H1 (cell line): ENCODE measurements around the gene TREM1. TPM values are rescaled to one million over a fixed set of nuclear protein-coding genes. Genes with fewer than 3 reads are reported as not detected.

Experiments
- CTCF ChIA-PET: fragments of 300-600 bp; sonication (Branson Sonifier 250); formaldehyde crosslinking; loops from one replicate; lab custom pipeline; 2021; ENCODE audit not compliant: partially characterized antibody; lab: Charles Lee
- POLR2A ChIA-PET: fragments of 300-600 bp; sonication (Branson Sonifier 250); formaldehyde crosslinking; loops from one replicate; lab custom pipeline; 2021; ENCODE audit warnings: inconsistent platforms; ENCODE audit not compliant: partially characterized antibody; lab: Charles Lee
- DNase-seq, 2 experiments: peaks; one replicate each; pipeline versions ENCODE4 v3.0.0 to v3.0.0-alpha.2; 2010 to 2022; ENCODE audit warnings: low spot score in 2 of 2, low read depth in 1 of 2, mixed read lengths in 1 of 2
- FAIRE-seq: peaks from 2 replicates; lab custom pipeline; 2011; peaks lifted over from hg19 to GRCh38; lab: Jason Lieb, UNC
- H2AFZ ChIP-seq: 2 replicates; pipeline ENCODE4 v1.8.1; 2012; ENCODE audit warnings: low read length, inconsistent platforms
- H2AK5ac ChIP-seq: 2 replicates; pipeline ENCODE4 v1.6.1; 2013; ENCODE audit warnings: low read depth, low read length
- H2BK120ac ChIP-seq: replicated peaks from 2 replicates; pipeline ENCODE3; 2013; ENCODE audit warnings: low read depth, low read length, inconsistent platforms
- H2BK12ac ChIP-seq: 2 replicates; pipeline ENCODE4 v1.6.1; 2013; ENCODE audit warnings: low read depth, low read length
- H2BK15ac ChIP-seq: 2 replicates; pipeline ENCODE4 v1.6.1; 2013; ENCODE audit warnings: low read length
- H2BK20ac ChIP-seq: 2 replicates; pipeline ENCODE4 v1.6.1; 2013; ENCODE audit warnings: low read length
- H2BK5ac ChIP-seq: 2 replicates; pipeline ENCODE4 v1.6.1; 2013; ENCODE audit warnings: low read depth, low read length
- H3K14ac ChIP-seq: 2 replicates; pipeline ENCODE4 v1.6.1; 2013; ENCODE audit warnings: inconsistent platforms; ENCODE audit not compliant: insufficient read length
- H3K18ac ChIP-seq: 2 replicates; pipeline ENCODE4 v1.6.1; 2013; ENCODE audit warnings: low read length; ENCODE audit errors: extremely low read depth
- H3K23ac ChIP-seq: 2 replicates; pipeline ENCODE4 v1.6.1; 2013; ENCODE audit warnings: inconsistent platforms; ENCODE audit not compliant: insufficient read length
- H3K23me2 ChIP-seq: 2 replicates; pipeline ENCODE4 v1.6.1; 2013; ENCODE audit warnings: low read depth, low read length
- H3K27ac ChIP-seq: 2 replicates; pipeline ENCODE4 v1.6.1; 2011; ENCODE audit warnings: low read depth, low read length, inconsistent platforms
- H3K27me3 ChIP-seq, 4 experiments: replicated peaks in 1 of 4; 1 replicate in 1 of 4; 2 replicates in 3 of 4; pipeline versions ENCODE4 v1.6.1 to v1.8.1; 2011 to 2013; ENCODE audit warnings: low read length in 3 of 4, mild to moderate bottlenecking in 3 of 4, inconsistent platforms in 2 of 4, mixed read lengths in 2 of 4, moderate library complexity in 1 of 4; ENCODE audit not compliant: control insufficient read depth in 3 of 4, insufficient read depth in 3 of 4; ENCODE audit errors: extremely low read depth in 1 of 4
- H3K36me3 ChIP-seq, 4 experiments: 2 replicates each; pipeline versions ENCODE4 v1.6.1 to v1.8.1; 2011 to 2013; ENCODE audit warnings: mild to moderate bottlenecking in 4 of 4, low read length in 3 of 4, moderate library complexity in 2 of 4, control low read depth in 1 of 4, inconsistent platforms in 1 of 4; ENCODE audit not compliant: insufficient read depth in 4 of 4, control insufficient read depth in 2 of 4
- H3K4ac ChIP-seq: replicated peaks from 2 replicates; pipeline ENCODE3; 2013; ENCODE audit warnings: low read length, low read depth, mixed read lengths, inconsistent platforms; ENCODE audit not compliant: insufficient read length
- H3K4me1 ChIP-seq, 4 experiments: replicated peaks in 1 of 4; 1 replicate in 1 of 4; 2 replicates in 3 of 4; pipeline versions ENCODE4 v1.6.1 to v1.8.1; 2011 to 2013; ENCODE audit warnings: low read length in 3 of 4, inconsistent platforms in 2 of 4, mixed read lengths in 1 of 4; ENCODE audit not compliant: insufficient read depth in 4 of 4, control insufficient read depth in 3 of 4
- H3K4me2 ChIP-seq, 2 experiments: 2 replicates each; pipeline versions ENCODE4 v1.6.1 to v1.8.1; 2011 to 2013; ENCODE audit warnings: low read depth in 2 of 2, low read length in 2 of 2, control low read depth in 1 of 2, inconsistent platforms in 1 of 2, mild to moderate bottlenecking in 1 of 2; ENCODE audit not compliant: insufficient read depth in 1 of 2
- H3K4me3 ChIP-seq, 4 experiments: fragments of 200-600, 300-600 bp in 1 of 4; sonication (generic), shearing (Covaris generic), sonication (Bioruptor Twin) in 1 of 4; 2 replicates each; pipeline versions ENCODE4 v1.5.1 to v1.8.1; 2011 to 2016; ENCODE audit warnings: low read length in 4 of 4, low read depth in 3 of 4, control low read depth in 2 of 4, inconsistent platforms in 2 of 4, mild to moderate bottlenecking in 2 of 4, mixed read lengths in 1 of 4, moderate library complexity in 1 of 4; ENCODE audit not compliant: insufficient read depth in 2 of 4; ENCODE audit errors: extremely low read depth in 1 of 4
- H3K56ac ChIP-seq: replicated peaks from 2 replicates; pipeline ENCODE3; 2013; ENCODE audit warnings: low read depth, mild to moderate bottlenecking, mixed read lengths, low read length, inconsistent platforms; ENCODE audit not compliant: insufficient read length
- H3K79me1 ChIP-seq: 2 replicates; pipeline ENCODE4 v1.6.1; 2013; ENCODE audit warnings: low read depth, low read length, control low read depth
- H3K79me2 ChIP-seq, 2 experiments: 2 replicates each; pipeline versions ENCODE4 v1.6.1 to v1.8.1; 2012 to 2013; ENCODE audit warnings: low read length in 2 of 2, mild to moderate bottlenecking in 2 of 2, inconsistent platforms in 1 of 2; ENCODE audit not compliant: insufficient read depth in 2 of 2, control insufficient read depth in 1 of 2
- H3K9ac ChIP-seq, 4 experiments: replicated peaks in 1 of 4; 1 replicate in 1 of 4; 2 replicates in 3 of 4; pipeline versions ENCODE4 v1.6.1 to v1.8.1; 2011 to 2013; ENCODE audit warnings: low read depth in 3 of 4, low read length in 3 of 4, control low read depth in 2 of 4, mild to moderate bottlenecking in 2 of 4, moderate library complexity in 2 of 4, inconsistent platforms in 1 of 4; ENCODE audit errors: extremely low read depth in 1 of 4
- H3K9me3 ChIP-seq, 2 experiments: 2 replicates each; pipeline versions ENCODE4 v1.6.1 to v1.8.1; 2012 to 2013; ENCODE audit warnings: mild to moderate bottlenecking in 2 of 2, moderate library complexity in 2 of 2, control low read depth in 1 of 2, inconsistent platforms in 1 of 2, low read depth in 1 of 2, low read length in 1 of 2, mixed read lengths in 1 of 2; ENCODE audit not compliant: insufficient read depth in 2 of 2
- H4K20me1 ChIP-seq, 2 experiments: replicated peaks in 1 of 2; 2 replicates each; pipeline versions ENCODE3 to v1.8.1; 2011 to 2013; ENCODE audit warnings: inconsistent platforms in 2 of 2, low read length in 2 of 2, mild to moderate bottlenecking in 1 of 2; ENCODE audit not compliant: insufficient read depth in 2 of 2, control insufficient read depth in 1 of 2
- H4K5ac ChIP-seq: 2 replicates; pipeline ENCODE4 v1.6.1; 2013; ENCODE audit warnings: low read length, low read depth, mixed read lengths, inconsistent platforms; ENCODE audit not compliant: insufficient read length
- H4K8ac ChIP-seq: 2 replicates; pipeline ENCODE4 v1.8.0; 2013; ENCODE audit warnings: mild to moderate bottlenecking, moderate library complexity, low read length, inconsistent platforms; ENCODE audit not compliant: insufficient read depth; ENCODE audit errors: extremely low read depth
- H4K91ac ChIP-seq: replicated peaks from 2 replicates; pipeline ENCODE3; 2013; ENCODE audit warnings: low read length, mixed read lengths, inconsistent platforms; ENCODE audit not compliant: insufficient read length
- ATF2 ChIP-seq: IDR thresholded peaks from 2 replicates; pipeline ENCODE4 v1.6.1; 2012; ENCODE audit warnings: low read length, inconsistent platforms
- BACH1 ChIP-seq: IDR thresholded peaks from 2 replicates; pipeline ENCODE4 v1.6.1; 2012; ENCODE audit warnings: low read length, improper control_type of control experiment
- BRCA1 ChIP-seq: IDR thresholded peaks from 2 replicates; pipeline ENCODE4 v1.6.1; 2012; ENCODE audit warnings: low read depth, low read length, improper control_type of control experiment
- EP300 ChIP-seq, 2 experiments: IDR thresholded peaks; 1 replicate in 1 of 2; 2 replicates in 1 of 2; pipeline ENCODE4 v1.6.1; 2011 to 2012; ENCODE audit warnings: low read depth in 2 of 2, low read length in 2 of 2, mild to moderate bottlenecking in 2 of 2, borderline replicate concordance in 1 of 2, inconsistent platforms in 1 of 2, moderate library complexity in 1 of 2
- EZH2 ChIP-seq: fragments of 200-600 bp; sonication (generic); IDR thresholded peaks from 2 replicates; pipeline ENCODE4 v1.7.1; 2012; ENCODE audit warnings: low read depth, mild to moderate bottlenecking, moderate library complexity, low read length, inconsistent platforms; ENCODE audit not compliant: severe bottlenecking
- FOSL1 ChIP-seq: IDR thresholded peaks from 2 replicates; pipeline ENCODE4 v1.6.1; 2011; ENCODE audit warnings: mild to moderate bottlenecking, low read depth, low read length, moderate library complexity; ENCODE audit not compliant: insufficient read depth
- JUN ChIP-seq: IDR thresholded peaks from 2 replicates; pipeline ENCODE4 v1.6.1; 2011; ENCODE audit warnings: low read depth, mild to moderate bottlenecking, improper control_type of control experiment, low read length
- KDM1A ChIP-seq: fragments of 200-600, 300-600 bp; sonication (generic); IDR thresholded peaks from 2 replicates; pipeline ENCODE4 v1.7.1; 2016; ENCODE audit warnings: mild to moderate bottlenecking, low read length, borderline replicate concordance
- POU5F1 ChIP-seq: IDR thresholded peaks from 2 replicates; pipeline ENCODE4 v1.6.1; 2011; ENCODE audit warnings: low read depth, mild to moderate bottlenecking, low read length, moderate library complexity
- RAD21 ChIP-seq, 2 experiments: IDR thresholded peaks in 1 of 2; conservative IDR thresholded peaks in 1 of 2; 2 replicates each; pipeline ENCODE4 v1.6.1; 2011; ENCODE audit warnings: low read depth in 2 of 2, low read length in 2 of 2, improper control_type of control experiment in 1 of 2, inconsistent platforms in 1 of 2, mild to moderate bottlenecking in 1 of 2, moderate library complexity in 1 of 2
- SIN3A ChIP-seq, 2 experiments: IDR thresholded peaks in 1 of 2; conservative IDR thresholded peaks in 1 of 2; 2 replicates each; pipeline ENCODE4 v1.6.1; 2011 to 2012; ENCODE audit warnings: low read length in 2 of 2, improper control_type of control experiment in 1 of 2, low read depth in 1 of 2, mild to moderate bottlenecking in 1 of 2
- SIRT6 ChIP-seq: IDR thresholded peaks from one replicate; pipeline ENCODE4 v1.7.1; 2012; ENCODE audit warnings: low read length, inconsistent platforms
- TAF7 ChIP-seq: optimal IDR thresholded peaks from 2 replicates; pipeline ENCODE3; 2011; ENCODE audit warnings: low read depth, mild to moderate bottlenecking, inconsistent platforms, low read length, moderate library complexity, borderline replicate concordance
- polyA plus RNA-seq, 7 experiments: library from polyadenylated mRNA; depleted of rRNA in 3 of 7; stranded (reverse) in 5 of 7; unstranded in 2 of 7; fragments of >200 nt in 5 of 7; fragments of 200-250 nt in 2 of 7; gene quantifications; 1 replicate in 5 of 7; 2 replicates in 1 of 7; 4 replicates in 1 of 7; pipeline versions ENCODE4 v1.2.1 to v1.2.3, GENCODE V29; 2011 to 2013; ENCODE audit warnings: missing spikeins in 2 of 7, mixed read lengths in 2 of 7
- total RNA-seq: library from RNA; stranded (reverse); fragmentation: NEBNext Ultra II Directional; extraction: Animal tissue kit (Norgen Biotek cat#: 25700); gene quantifications from 2 replicates; pipeline ENCODE4 v1.2.1, GENCODE V29; 2021

Gene TREM1
- total and polyA plus RNA-seq, 2 of the 8 experiments (the other 6 are each of a cell fraction or from before 2014, with no cell fraction given) = not detected

GRCh38 chr6:41266541-41266940 lies 19.9 kb downstream of the TREM1 start:
- H4K8ac ChIP-seq = no peak overlapping the region
- ChIA-PET CTCF (no interaction called here), POLR2A (no interaction called here)

More at GRCh38 chr6:41266541-41266940, 19.9 kb downstream of the TREM1 start:
- Histone ChIP-seq H3K36me3 (no peaks in the 10 kb centered on the region), H3K79me1 (no peaks in the 10 kb centered on the region), H3K4me2 (no peak overlapping the region), H2BK20ac (no peak overlapping the region), H3K27me3 (no peaks in the 10 kb centered on the region)
- TF ChIP-seq RAD21 (IDR thresholded peaks at IDR 0.05 in 1 of 2, conservative IDR thresholded peaks at IDR 0.05 in 1 of 2; ENCODE audit: low read depth in 2 of 2, low read length in 2 of 2) = no peak
- TF ChIP-seq BACH1 = no peak
- no peak for TF ChIP-seq TAF7
- TF ChIP-seq BRCA1 = no peak
- no peak for TF ChIP-seq SIN3A (conservative IDR thresholded peaks at IDR 0.05 in 1 of 2, IDR thresholded peaks at IDR 0.05 in 1 of 2; ENCODE audit: low read depth in 1 of 2, low read length in 2 of 2)
- no peak for TF ChIP-seq SIRT6
- no peak for TF ChIP-seq FOSL1
- no peak for TF ChIP-seq KDM1A
- no peak for TF ChIP-seq EZH2
- no peak for TF ChIP-seq JUN
- TF ChIP-seq POU5F1 = no peak
- no peak for TF ChIP-seq EP300 (IDR thresholded peaks at IDR 0.05; ENCODE audit: borderline replicate concordance in 1 of 2, low read depth in 2 of 2, low read length in 2 of 2)
- TF ChIP-seq ATF2 = no peak
- TF ChIP-seq, all 59 proteins: peak for 0
- Histone ChIP-seq H3K9ac (no peak overlapping the region), H2BK12ac (no peak overlapping the region), H3K9me3 (peaks cover 7 to 9% of the 10 kb centered on the region in 2 experiments; a peak in 3 of 4 replicates), H2AFZ (no peak overlapping the region), H2BK15ac (no peak overlapping the region), H3K4me1 (no peaks in the 10 kb centered on the region), H3K4me3 (no peak overlapping the region), H4K20me1 (no peaks in the 10 kb centered on the region), H4K5ac (no peak overlapping the region), H2AK5ac (no peak overlapping the region), H2BK120ac (no peak overlapping the region), H3K18ac (no peak overlapping the region), H3K27ac (no peak overlapping the region), H3K56ac (no peak overlapping the region), H3K79me2 (no peaks in the 10 kb centered on the region), H2BK5ac (no peak overlapping the region), H4K91ac (no peak overlapping the region), H3K14ac (no peak overlapping the region), H3K23ac (no peak overlapping the region), H3K4ac (no peak overlapping the region), H3K23me2 (no peaks in the 10 kb centered on the region)
- FAIRE-seq = no peak
- DNase-seq = no peak
